Hepatocyte (in vitro differentiated cells): ENCODE measurements around the gene BMPR1A.
"Not testable (repeated sequence)": the region's sequence is repeated elsewhere in the genome, so short reads cannot be mapped to it uniquely, and the experiment has no call there.

Experiments
- CTCF ChIP-seq: fragments of 200-600 bp; sonication (generic); IDR thresholded peaks from 2 replicates; pipeline ENCODE4 v1.5.1; 2016; ENCODE audit warnings: antibody characterized with exemption, mild to moderate bottlenecking; ENCODE audit not compliant: poor library complexity
- EZH2 ChIP-seq: fragments of 200-600 bp; sonication (generic); IDR thresholded peaks from 2 replicates; pipeline ENCODE4 v1.6.1; 2016; ENCODE audit warnings: antibody characterized with exemption, mild to moderate bottlenecking, borderline replicate concordance

DNA sequence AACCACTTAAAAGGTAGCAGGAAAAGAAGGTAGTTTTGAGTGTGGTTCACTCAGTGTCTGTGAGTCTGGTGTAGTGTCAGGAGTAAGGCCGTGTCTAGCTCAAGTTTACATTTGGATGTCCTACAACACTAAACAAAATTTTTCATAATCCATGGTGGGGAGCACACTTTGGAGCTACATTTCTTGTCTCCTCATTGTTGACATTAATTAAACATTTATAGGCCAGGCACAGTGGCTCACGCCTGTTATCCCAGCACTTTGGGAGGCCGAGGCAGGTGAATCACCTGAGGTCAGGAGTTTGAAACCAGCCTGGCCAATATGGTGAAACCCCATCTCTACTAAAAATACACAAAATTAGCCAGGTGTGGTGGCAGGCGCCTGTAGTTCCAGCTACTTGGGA lies 21.1 kb upstream of the BMPR1A start:
- not testable (repeated sequence) for TF ChIP-seq CTCF, EZH2
